Endodermal cell (in vitro differentiated cells): ENCODE data around the gene HTR1A. TPM values are rescaled to one million over a fixed set of nuclear protein-coding genes. Genes with fewer than 3 reads are reported as not detected.

Source experiments
- DNase-seq: peaks from one replicate; pipeline ENCODE4 v3.0.0-alpha.2; 2017
- H3K27ac ChIP-seq: 2 replicates; pipeline ENCODE4 v1.5.1; 2013; ENCODE audit warnings: mild to moderate bottlenecking, low read depth, low read length, moderate library complexity
- H3K27me3 ChIP-seq: 2 replicates; pipeline ENCODE4 v1.6.1; 2013; ENCODE audit warnings: mild to moderate bottlenecking, low read length, moderate library complexity; ENCODE audit not compliant: insufficient read depth, control insufficient read depth, poor library complexity, severe bottlenecking
- H3K36me3 ChIP-seq: 2 replicates; pipeline ENCODE4 v1.7.0; 2013; ENCODE audit warnings: mild to moderate bottlenecking, low read length, moderate library complexity; ENCODE audit not compliant: control insufficient read depth, insufficient read depth
- H3K4me1 ChIP-seq: one replicate; pipeline ENCODE4 v1.7.0; 2013; ENCODE audit warnings: low read length; ENCODE audit not compliant: control insufficient read depth, insufficient read depth
- H3K4me3 ChIP-seq: 2 replicates; pipeline ENCODE4 v1.5.1; 2013; ENCODE audit warnings: mild to moderate bottlenecking, low read length, moderate library complexity
- H3K9ac ChIP-seq: 2 replicates; pipeline ENCODE4 v1.6.1; 2013; ENCODE audit warnings: mild to moderate bottlenecking, low read length, moderate library complexity; ENCODE audit not compliant: poor library complexity, severe bottlenecking; ENCODE audit errors: extremely low read depth
- H3K9me3 ChIP-seq: 2 replicates; pipeline ENCODE4 v1.6.1; 2013; ENCODE audit warnings: mild to moderate bottlenecking, low read length, moderate library complexity; ENCODE audit not compliant: control insufficient read depth
- H3K27ac Mint-ChIP-seq: 2 replicates; pipeline ENCODE4 v1.8.0; 2020; ENCODE audit warnings: mixed read lengths
- H3K27me3 Mint-ChIP-seq: 2 replicates; pipeline ENCODE4 v1.8.0; 2021; ENCODE audit warnings: mild to moderate bottlenecking, mixed read lengths; ENCODE audit not compliant: insufficient read depth
- H3K36me3 Mint-ChIP-seq: 2 replicates; pipeline ENCODE4 v1.8.0; 2020; ENCODE audit warnings: low read depth, mixed read lengths
- H3K4me1 Mint-ChIP-seq: 2 replicates; pipeline ENCODE4 v1.8.0; 2020; ENCODE audit warnings: mixed read lengths
- H3K4me3 Mint-ChIP-seq: 2 replicates; pipeline ENCODE4 v1.8.0; 2020; ENCODE audit warnings: mild to moderate bottlenecking, moderate library complexity, mixed read lengths
- H3K9me3 Mint-ChIP-seq: 2 replicates; pipeline ENCODE4 v1.8.0; 2020; ENCODE audit warnings: mild to moderate bottlenecking, mixed read lengths
- CTCF ChIP-seq: fragments of 200-600 bp; sonication (generic); conservative IDR thresholded peaks from 2 replicates; pipeline ENCODE4 v1.5.0; 2021; ENCODE audit warnings: antibody characterized with exemption, mild to moderate bottlenecking
- whole genome bisulfite sequencing, 2 experiments: methylation state at CpG; one replicate each; pipeline versions ENCODE4 v1.1.5 to v1.1.7; 2013; ENCODE audit warnings: missing lambda C conversion rate in 2 of 2, mixed read lengths in 1 of 2; ENCODE audit not compliant: insufficient coverage in 1 of 2, insufficient read length in 1 of 2; 5-methylcytosine and 5-hydroxymethylcytosine counted together
- total RNA-seq, 2 donors: library from RNA; stranded (reverse); fragmentation: NEBNext Ultra II Directional in 1 of 2; extraction: Animal tissue kit (Norgen Biotek cat#: 25700) in 1 of 2; gene quantifications; 2 replicates in 1 of 2; 3 replicates in 1 of 2; pipeline ENCODE4 v1.2.1, GENCODE V29; 2021

HTR1A gene
- total RNA-seq, 2 donors from 2014 or later: not detected

- Histone ChIP-seq H3K36me3 (no peaks in the 10 kb centered on the region), H3K4me3 (no peak overlapping the region), H3K27me3 (no peaks in the 10 kb centered on the region), H3K27ac (no peak overlapping the region), H3K4me1 (peaks cover 3% of the 10 kb centered on the region), H3K9ac (no peak overlapping the region), H3K9me3 (no peaks in the 10 kb centered on the region)
- Mint-ChIP-seq H3K36me3 (no peaks in the 10 kb centered on the region), H3K4me3 (no peak overlapping the region), H3K9me3 (no peaks in the 10 kb centered on the region), H3K27me3 (no peaks in the 10 kb centered on the region), H3K27ac (no peak overlapping the region), H3K4me1 (no peaks in the 10 kb centered on the region)
- no peak for DNase-seq
- no peak for TF ChIP-seq CTCF
Measured at GRCh38 chr5:63987053-63987452, 24.8 kb upstream of the HTR1A start.

GRCh38 chr5:63981864-63982263 is 19.6 kb upstream of the HTR1A start:
- DNase-seq: no peak
- H3K4me1 ChIP-seq: peaks cover 3% of the 10 kb centered on the region
- H3K4me1 Mint-ChIP-seq: no peaks in the 10 kb centered on the region
- H3K9ac ChIP-seq: no peak overlapping the region
- H3K36me3 ChIP-seq: no peaks in the 10 kb centered on the region
- H3K4me3 ChIP-seq: no peak overlapping the region
- peaks cover 11% of the 10 kb centered on the region for H3K9me3 Mint-ChIP-seq
- no peaks in the 10 kb centered on the region for H3K9me3 ChIP-seq
- TF ChIP-seq CTCF: no peak
- no peaks in the 10 kb centered on the region for H3K36me3 Mint-ChIP-seq
- WGBS, 2 experiments: 90% methylated on average over 1 of the region's 2 CpGs; no CpG with 5 or more reads in 1 of the 2 experiments
- H3K4me3 Mint-ChIP-seq: no peak overlapping the region
- no peaks in the 10 kb centered on the region for H3K27me3 Mint-ChIP-seq
- H3K27ac ChIP-seq: no peak overlapping the region
- H3K27ac Mint-ChIP-seq: no peak overlapping the region
- no peaks in the 10 kb centered on the region for H3K27me3 ChIP-seq

GRCh38 chr5:63963926-63964325 is 1.7 kb upstream of the HTR1A start:
- H3K4me3 Mint-ChIP-seq: no peak overlapping the region
- no peak overlapping the region for H3K27ac Mint-ChIP-seq

More at GRCh38 chr5:63963926-63964325, 1.7 kb upstream of the HTR1A start:
- H3K27me3 ChIP-seq: peaks cover 40% of the 10 kb centered on the region
- no peaks in the 10 kb centered on the region for H3K4me1 ChIP-seq
- peaks cover 10% of the 10 kb centered on the region for H3K4me1 Mint-ChIP-seq
- H3K4me3 ChIP-seq: no peak overlapping the region
- H3K27ac ChIP-seq: no peak overlapping the region
- no peak overlapping the region for H3K9ac ChIP-seq
- no peaks in the 10 kb centered on the region for H3K36me3 Mint-ChIP-seq
- DNase-seq: no peak
- TF ChIP-seq CTCF: no peak
- H3K36me3 ChIP-seq: no peaks in the 10 kb centered on the region
- H3K9me3 Mint-ChIP-seq: peaks cover 9% of the 10 kb centered on the region
- H3K9me3 ChIP-seq: peaks cover 11% of the 10 kb centered on the region
- H3K27me3 Mint-ChIP-seq: peaks cover 47% of the 10 kb centered on the region
